Measurements from ENCODE around the gene MCF2L.

MCF2L gene

DNA sequence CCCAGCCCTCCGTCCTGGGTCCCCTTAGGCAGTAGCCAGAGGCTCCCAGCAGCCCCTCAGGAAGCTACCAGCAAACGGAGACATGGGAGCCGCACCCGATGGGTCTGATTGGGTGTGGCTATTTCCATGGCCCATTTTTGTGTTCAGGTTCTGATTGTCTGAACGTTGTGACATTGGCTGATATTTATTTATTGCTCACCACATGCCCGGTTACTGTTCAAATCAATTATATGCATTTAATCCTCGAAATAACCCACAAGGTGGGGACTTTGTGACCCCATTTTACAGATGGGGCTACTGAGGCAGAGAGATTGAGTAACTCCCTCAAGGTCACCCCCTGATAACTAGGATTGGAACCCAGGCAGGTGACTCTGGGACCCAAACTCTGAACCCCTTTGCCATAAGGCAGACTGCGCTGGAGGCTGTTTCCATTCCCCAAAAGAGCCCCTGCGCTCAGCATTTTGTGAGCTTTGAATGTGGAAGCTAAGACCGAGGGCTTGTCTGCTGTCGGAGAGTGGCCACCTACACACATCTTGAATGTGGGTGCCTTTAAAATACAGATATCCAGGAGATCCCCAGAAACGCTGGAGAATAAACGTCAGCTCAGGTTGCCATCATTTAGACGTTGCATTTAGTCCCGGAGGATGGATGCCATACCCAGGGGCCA, 13.6 kb upstream of the MCF2L start:
- no peak for DNase-seq (ENCODE audit: low read depth)
- no peak overlapping the region for H3K4me3 ChIP-seq (ENCODE audit: control insufficient read depth, low read depth, low read length)
- TF ChIP-seq, protein P1, sequence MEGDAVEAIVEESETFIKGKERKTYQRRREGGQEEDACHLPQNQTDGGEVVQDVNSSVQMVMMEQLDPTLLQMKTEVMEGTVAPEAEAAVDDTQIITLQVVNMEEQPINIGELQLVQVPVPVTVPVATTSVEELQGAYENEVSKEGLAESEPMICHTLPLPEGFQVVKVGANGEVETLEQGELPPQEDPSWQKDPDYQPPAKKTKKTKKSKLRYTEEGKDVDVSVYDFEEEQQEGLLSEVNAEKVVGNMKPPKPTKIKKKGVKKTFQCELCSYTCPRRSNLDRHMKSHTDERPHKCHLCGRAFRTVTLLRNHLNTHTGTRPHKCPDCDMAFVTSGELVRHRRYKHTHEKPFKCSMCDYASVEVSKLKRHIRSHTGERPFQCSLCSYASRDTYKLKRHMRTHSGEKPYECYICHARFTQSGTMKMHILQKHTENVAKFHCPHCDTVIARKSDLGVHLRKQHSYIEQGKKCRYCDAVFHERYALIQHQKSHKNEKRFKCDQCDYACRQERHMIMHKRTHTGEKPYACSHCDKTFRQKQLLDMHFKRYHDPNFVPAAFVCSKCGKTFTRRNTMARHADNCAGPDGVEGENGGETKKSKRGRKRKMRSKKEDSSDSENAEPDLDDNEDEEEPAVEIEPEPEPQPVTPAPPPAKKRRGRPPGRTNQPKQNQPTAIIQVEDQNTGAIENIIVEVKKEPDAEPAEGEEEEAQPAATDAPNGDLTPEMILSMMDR (IDR thresholded peaks at IDR 0.05; ENCODE audit: control insufficient read depth, insufficient read depth, low read depth, low read length, missing control alignments), result no peak

DNA sequence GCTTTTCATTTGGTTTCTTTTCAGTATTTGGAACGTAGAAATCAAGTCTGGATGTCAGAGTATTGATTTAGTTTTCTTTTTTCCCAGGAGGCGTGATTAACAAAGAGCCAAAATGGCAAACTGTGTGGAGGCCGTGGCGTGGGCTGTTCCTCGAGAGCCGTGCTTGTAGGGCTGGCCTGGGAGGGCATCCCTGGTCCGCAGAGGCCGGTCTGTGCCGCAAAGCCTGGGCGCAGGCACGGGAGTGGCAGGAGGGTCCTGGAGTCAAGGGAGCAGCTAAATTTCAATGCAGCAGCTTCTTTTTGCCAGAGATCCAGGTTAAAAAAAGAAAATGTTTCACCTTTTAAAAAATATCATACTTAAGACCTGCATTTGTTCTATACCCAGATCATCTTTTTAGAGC, 13.1 kb upstream of the MCF2L start:
- TF ChIP-seq, protein P1 (IDR thresholded peaks at IDR 0.05; ENCODE audit: control insufficient read depth, insufficient read depth, low read depth, low read length, missing control alignments), result no peak
- no peak for DNase-seq (ENCODE audit: low read depth)
- H3K4me3 ChIP-seq (ENCODE audit: control insufficient read depth, low read depth, low read length), result no peak overlapping the region

DNA sequence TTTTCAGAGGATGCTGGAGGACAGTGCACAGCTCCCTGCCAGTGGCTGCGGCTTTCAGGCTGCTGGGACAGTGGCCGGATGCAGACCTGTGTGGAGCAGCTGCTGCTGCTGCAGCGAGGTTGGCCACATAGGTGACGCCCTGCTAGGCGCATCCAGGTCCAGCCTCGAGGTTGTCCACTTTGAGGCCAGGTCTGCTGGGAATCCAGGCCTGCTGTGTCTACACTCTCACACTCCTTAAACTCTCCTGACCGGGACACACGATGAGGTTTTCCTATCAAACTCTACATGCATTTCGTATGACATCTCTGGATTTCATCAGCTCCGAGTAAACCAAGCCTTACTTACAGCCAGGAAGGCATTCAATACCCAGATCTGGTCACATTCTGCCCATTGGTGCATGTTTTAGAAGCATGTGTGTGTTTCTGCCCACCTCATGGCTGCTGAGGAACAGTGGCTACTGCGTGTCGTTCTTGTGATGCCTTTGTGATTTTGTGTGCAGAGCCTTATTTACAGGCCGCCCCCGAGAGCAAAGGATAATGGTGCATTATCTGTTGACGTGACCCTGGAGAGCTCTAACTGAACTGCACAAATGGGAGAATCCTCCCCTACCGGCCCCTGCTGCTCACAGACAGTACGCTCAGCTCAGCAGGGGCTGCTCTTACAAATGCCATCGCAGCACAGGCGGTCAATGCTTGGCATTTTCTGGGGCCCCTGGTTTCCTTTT, 12.3 kb upstream of the MCF2L start:
- H3K4me3 ChIP-seq (ENCODE audit: control insufficient read depth, low read depth, low read length), result no peak overlapping the region
- DNase-seq (ENCODE audit: low read depth), result no peak
- TF ChIP-seq, protein P1 (IDR thresholded peaks at IDR 0.05; ENCODE audit: control insufficient read depth, insufficient read depth, low read depth, low read length, missing control alignments), result no peak

DNA sequence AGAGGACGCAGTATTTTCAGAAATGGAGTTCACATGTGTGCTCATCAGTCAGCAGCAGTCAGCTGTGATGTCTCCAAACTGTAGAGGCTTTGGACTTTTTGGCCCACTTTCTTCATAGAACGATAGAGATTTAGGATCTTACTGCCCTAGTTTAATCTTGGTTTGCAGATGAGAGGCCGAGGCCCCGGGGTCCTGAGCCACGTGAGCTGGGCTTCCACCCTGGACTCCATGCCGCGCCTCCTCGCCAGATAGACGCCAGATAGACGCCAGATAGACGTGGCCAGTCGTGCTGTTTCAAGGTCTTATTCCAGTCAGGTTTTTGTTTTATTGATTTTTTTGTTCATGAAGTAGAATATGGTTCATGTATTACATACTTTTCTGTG, 11.7 kb upstream of the MCF2L start:
- H3K4me3 ChIP-seq (ENCODE audit: control insufficient read depth, low read depth, low read length), result no peak overlapping the region
- no peak for DNase-seq (ENCODE audit: low read depth)
- TF ChIP-seq, protein P1 (IDR thresholded peaks at IDR 0.05; ENCODE audit: control insufficient read depth, insufficient read depth, low read depth, low read length, missing control alignments), result no peak

DNA sequence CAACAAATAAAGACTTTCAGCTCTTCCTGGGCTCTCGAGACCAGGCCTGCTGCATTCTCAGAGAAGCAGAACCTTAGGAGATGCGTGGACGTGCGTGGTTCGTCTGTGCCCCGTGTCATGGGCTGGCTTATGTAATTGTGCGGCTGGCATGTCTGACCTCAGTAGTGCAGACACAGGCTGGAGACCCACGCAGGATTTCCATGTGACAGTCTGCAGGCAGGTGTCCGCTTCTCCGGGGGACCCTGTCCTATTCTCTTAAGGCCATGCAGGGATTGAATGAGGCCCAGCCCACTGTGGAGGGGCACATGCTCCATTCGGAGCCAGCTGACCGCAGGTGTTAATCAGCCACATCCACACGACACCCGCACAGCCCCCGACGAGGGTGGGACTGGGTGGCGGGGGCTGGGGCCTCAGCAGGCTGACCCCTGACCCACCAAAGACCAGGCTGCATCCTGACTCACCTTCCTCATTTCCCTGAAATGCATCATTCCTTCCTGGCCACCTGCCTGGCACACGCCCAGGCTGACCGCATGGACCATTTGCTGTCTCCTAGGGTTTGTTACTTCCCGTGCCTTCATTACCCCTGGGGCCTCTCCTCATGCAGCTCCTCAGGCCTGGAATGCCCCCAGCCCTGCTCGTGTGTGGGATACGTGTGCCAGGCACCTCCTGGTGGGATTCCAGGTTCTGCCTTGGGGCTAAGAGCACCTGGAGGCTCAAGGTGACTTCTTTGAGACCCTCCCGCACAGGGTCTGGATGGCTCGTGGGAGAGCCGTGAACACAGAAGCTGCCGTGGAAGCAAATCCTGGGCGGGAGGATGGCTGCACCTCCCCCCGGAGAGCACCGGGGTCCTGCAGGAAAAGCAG, 10.7 kb upstream of the MCF2L start:
- no peak overlapping the region for H3K4me3 ChIP-seq (ENCODE audit: control insufficient read depth, low read depth, low read length)
- no peak for DNase-seq (ENCODE audit: low read depth)
- TF ChIP-seq, protein P1 (IDR thresholded peaks at IDR 0.05; ENCODE audit: control insufficient read depth, insufficient read depth, low read depth, low read length, missing control alignments), result no peak

DNA sequence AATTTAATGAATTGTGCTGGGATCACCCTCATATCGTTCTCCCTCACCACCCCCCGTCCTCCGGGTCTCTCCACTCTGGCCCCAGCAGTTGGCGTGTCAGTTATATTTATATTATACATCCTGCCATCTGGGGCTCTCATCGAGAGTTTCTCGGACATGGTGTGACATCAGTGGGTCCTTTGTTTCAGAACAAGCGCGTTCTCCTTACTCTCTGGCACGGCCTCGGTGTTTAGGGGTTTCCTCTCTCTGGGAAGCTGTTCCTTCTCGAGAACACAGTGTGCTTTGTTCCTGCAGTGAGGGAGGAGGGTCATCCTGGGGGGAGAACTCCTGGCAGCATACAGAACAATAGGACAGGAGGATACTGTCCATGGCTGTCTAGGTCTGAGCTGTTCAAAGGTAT, 9.8 kb upstream of the MCF2L start:
- no peak overlapping the region for H3K4me3 ChIP-seq (ENCODE audit: control insufficient read depth, low read depth, low read length)
- TF ChIP-seq, protein P1 (IDR thresholded peaks at IDR 0.05; ENCODE audit: control insufficient read depth, insufficient read depth, low read depth, low read length, missing control alignments), result no peak
- no peak for DNase-seq (ENCODE audit: low read depth)
